Measurements from ENCODE around the gene AGBL5. TPM values are rescaled to one million over a fixed set of nuclear protein-coding genes. Genes with fewer than 3 reads are reported as not detected.

Gene AGBL5
- total and polyA plus RNA-seq, 9 of the 15 experiments (the other 6 are each of a cell fraction or from before 2014, with no cell fraction given) = 3.3 to 52.7 (median 26.2) TPM

- TF ChIP-seq BCLAF1 (IDR thresholded peaks at IDR 0.05; ENCODE audit: borderline replicate concordance in 1 of 2, control insufficient read depth in 1 of 2, low read depth in 2 of 2, low read length in 1 of 2) = 0 out of 4 replicates have a peak, but pooled peaks have one; percentile 54 to 61
- peak; percentile 99 for TF ChIP-seq MGA (IDR thresholded peaks at IDR 0.05)
- TF ChIP-seq MEIS2 (IDR thresholded peaks at IDR 0.05; ENCODE audit: partially characterized antibody) = no peak
- peak; percentile 82; the same call in 1 of the 2 replicates for TF ChIP-seq ZNF655 (CRISPR knock-in tag; IDR thresholded peaks at IDR 0.05)
- TF ChIP-seq ZNF121 (CRISPR knock-in tag; conservative IDR thresholded peaks at IDR 0.05) = no peak
- TF ChIP-seq ZNF766 (CRISPR knock-in tag; conservative IDR thresholded peaks at IDR 0.05) = peak; percentile 80; the same call in 1 of the 2 replicates
- TF ChIP-seq MLX (CRISPR knock-in tag; conservative IDR thresholded peaks at IDR 0.05) = no peak; a peak in 1 of 4 replicates
These were observed at the start of gene AGBL5 (continued) for GRCh38 chr2:27050996-27051901.
